Measurements from ENCODE around the gene CPM. TPM values are rescaled to one million over a fixed set of nuclear protein-coding genes. Genes with fewer than 3 reads are reported as not detected.

Gene CPM
- total RNA-seq, 1 donor = 3.6 TPM

GRCh38 chr12:68972595-68972994, 39.6 kb upstream of the CPM start:
- no peak for TF ChIP-seq CTCF (IDR thresholded peaks at IDR 0.05; ENCODE audit: extremely low read depth, low read depth, low read length)
- peak overlapping the region; percentile 17 for H2AFZ ChIP-seq (ENCODE audit: low read length)
- H3K27ac ChIP-seq (ENCODE audit: low read depth, low read length) = no peak overlapping the region

GRCh38 chr12:68971404-68971803, 38.4 kb upstream of the CPM start:
- no peaks in the 10 kb centered on the region for H4K20me1 ChIP-seq (ENCODE audit: insufficient read depth, low read length)
- no peak for DNase-seq (ENCODE audit: insufficient read length, low spot score, missing footprints)
- no peaks in the 10 kb centered on the region for H3K27me3 ChIP-seq (ENCODE audit: insufficient read depth, low read length)
- H3K36me3 ChIP-seq (ENCODE audit: insufficient read depth, low read length) = no peaks in the 10 kb centered on the region
- no peaks in the 10 kb centered on the region for H3K9me3 ChIP-seq (ENCODE audit: low read depth, low read length)
- peaks cover 6% of the 10 kb centered on the region for H3K4me1 ChIP-seq (ENCODE audit: insufficient read depth, low read length)
- H3K4me3 ChIP-seq (ENCODE audit: insufficient read depth, low read length) = no peak overlapping the region
- TF ChIP-seq CTCF (IDR thresholded peaks at IDR 0.05; ENCODE audit: extremely low read depth, low read depth, low read length) = no peak
- H2AFZ ChIP-seq (ENCODE audit: low read length) = no peak overlapping the region
- H3K27ac ChIP-seq (ENCODE audit: low read depth, low read length) = no peak overlapping the region
- peak overlapping the region; percentile 19 for H3K4me2 ChIP-seq (ENCODE audit: insufficient read depth, low read length)
- no peaks in the 10 kb centered on the region for H3K79me2 ChIP-seq (ENCODE audit: insufficient read depth, low read length)

More at GRCh38 chr12:68972595-68972994, 39.6 kb upstream of the CPM start:
- Histone ChIP-seq H3K36me3 (ENCODE audit: insufficient read depth, low read length) (no peaks in the 10 kb centered on the region), H3K9me3 (ENCODE audit: low read depth, low read length) (no peaks in the 10 kb centered on the region), H4K20me1 (ENCODE audit: insufficient read depth, low read length) (no peaks in the 10 kb centered on the region), H3K4me3 (ENCODE audit: insufficient read depth, low read length) (no peak overlapping the region), H3K79me2 (ENCODE audit: insufficient read depth, low read length) (no peaks in the 10 kb centered on the region), H3K4me1 (ENCODE audit: insufficient read depth, low read length) (peaks cover 6% of the 10 kb centered on the region), H3K4me2 (ENCODE audit: insufficient read depth, low read length) (no peak overlapping the region), H3K27me3 (ENCODE audit: insufficient read depth, low read length) (no peaks in the 10 kb centered on the region)
- no peak for DNase-seq (ENCODE audit: insufficient read length, low spot score, missing footprints)

- no peak overlapping the region for H2AFZ ChIP-seq (ENCODE audit: low read length)
- peaks cover 6% of the 10 kb centered on the region for H3K4me1 ChIP-seq (ENCODE audit: insufficient read depth, low read length)
- H3K4me3 ChIP-seq (ENCODE audit: insufficient read depth, low read length) = no peak overlapping the region
- H3K36me3 ChIP-seq (ENCODE audit: insufficient read depth, low read length) = no peaks in the 10 kb centered on the region
- H4K20me1 ChIP-seq (ENCODE audit: insufficient read depth, low read length) = no peaks in the 10 kb centered on the region
- H3K27me3 ChIP-seq (ENCODE audit: insufficient read depth, low read length) = no peaks in the 10 kb centered on the region
- H3K79me2 ChIP-seq (ENCODE audit: insufficient read depth, low read length) = no peaks in the 10 kb centered on the region
- DNase-seq (ENCODE audit: insufficient read length, low spot score, missing footprints) = no peak
- no peaks in the 10 kb centered on the region for H3K9me3 ChIP-seq (ENCODE audit: low read depth, low read length)
- TF ChIP-seq CTCF (IDR thresholded peaks at IDR 0.05; ENCODE audit: extremely low read depth, low read depth, low read length) = no peak
- H3K27ac ChIP-seq (ENCODE audit: low read depth, low read length) = no peak overlapping the region
- no peak overlapping the region for H3K4me2 ChIP-seq (ENCODE audit: insufficient read depth, low read length)
Observed at GRCh38 chr12:68970951-68971350, 38.0 kb upstream of the CPM start.

- peaks cover 6% of the 10 kb centered on the region for H3K4me1 ChIP-seq (ENCODE audit: insufficient read depth, low read length)
- no peaks in the 10 kb centered on the region for H3K79me2 ChIP-seq (ENCODE audit: insufficient read depth, low read length)
- H3K9me3 ChIP-seq (ENCODE audit: low read depth, low read length) = no peaks in the 10 kb centered on the region
- no peaks in the 10 kb centered on the region for H3K27me3 ChIP-seq (ENCODE audit: insufficient read depth, low read length)
- no peaks in the 10 kb centered on the region for H4K20me1 ChIP-seq (ENCODE audit: insufficient read depth, low read length)
- TF ChIP-seq CTCF (IDR thresholded peaks at IDR 0.05; ENCODE audit: extremely low read depth, low read depth, low read length) = no peak
- no peak overlapping the region for H2AFZ ChIP-seq (ENCODE audit: low read length)
- no peaks in the 10 kb centered on the region for H3K36me3 ChIP-seq (ENCODE audit: insufficient read depth, low read length)
- no peak for DNase-seq (ENCODE audit: insufficient read length, low spot score, missing footprints)
- H3K4me3 ChIP-seq (ENCODE audit: insufficient read depth, low read length) = no peak overlapping the region
- H3K4me2 ChIP-seq (ENCODE audit: insufficient read depth, low read length) = no peak overlapping the region
- no peak overlapping the region for H3K27ac ChIP-seq (ENCODE audit: low read depth, low read length)
Observed at GRCh38 chr12:68970306-68970705, 37.3 kb upstream of the CPM start.

Data from osteoblast (primary cell).